Left renal cortex interstitium (tissue), 4 donors: Measurements from ENCODE around the gene TNNT1. TPM values are rescaled to one million over a fixed set of nuclear protein-coding genes. Genes with fewer than 3 reads are reported as not detected.

Experiments
- DNase-seq, 4 donors: peaks; one replicate each; pipeline ENCODE4 v3.0.0-alpha.2; 2013; ENCODE audit warnings: low read depth in 4 of 4, low spot score in 2 of 4, missing footprints in 1 of 4
- polyA plus RNA-seq, 4 donors: library from polyadenylated mRNA; unstranded; fragments of 120-200 nt; gene quantifications; one replicate each; pipeline ENCODE4 v1.2.1, GENCODE V29; 2013; ENCODE audit not compliant: insufficient read length in 4 of 4

The TNNT1 gene
- polyA plus RNA-seq, 4 donors, result 2.7 to 7.7 (median 4.1) TPM

DNA sequence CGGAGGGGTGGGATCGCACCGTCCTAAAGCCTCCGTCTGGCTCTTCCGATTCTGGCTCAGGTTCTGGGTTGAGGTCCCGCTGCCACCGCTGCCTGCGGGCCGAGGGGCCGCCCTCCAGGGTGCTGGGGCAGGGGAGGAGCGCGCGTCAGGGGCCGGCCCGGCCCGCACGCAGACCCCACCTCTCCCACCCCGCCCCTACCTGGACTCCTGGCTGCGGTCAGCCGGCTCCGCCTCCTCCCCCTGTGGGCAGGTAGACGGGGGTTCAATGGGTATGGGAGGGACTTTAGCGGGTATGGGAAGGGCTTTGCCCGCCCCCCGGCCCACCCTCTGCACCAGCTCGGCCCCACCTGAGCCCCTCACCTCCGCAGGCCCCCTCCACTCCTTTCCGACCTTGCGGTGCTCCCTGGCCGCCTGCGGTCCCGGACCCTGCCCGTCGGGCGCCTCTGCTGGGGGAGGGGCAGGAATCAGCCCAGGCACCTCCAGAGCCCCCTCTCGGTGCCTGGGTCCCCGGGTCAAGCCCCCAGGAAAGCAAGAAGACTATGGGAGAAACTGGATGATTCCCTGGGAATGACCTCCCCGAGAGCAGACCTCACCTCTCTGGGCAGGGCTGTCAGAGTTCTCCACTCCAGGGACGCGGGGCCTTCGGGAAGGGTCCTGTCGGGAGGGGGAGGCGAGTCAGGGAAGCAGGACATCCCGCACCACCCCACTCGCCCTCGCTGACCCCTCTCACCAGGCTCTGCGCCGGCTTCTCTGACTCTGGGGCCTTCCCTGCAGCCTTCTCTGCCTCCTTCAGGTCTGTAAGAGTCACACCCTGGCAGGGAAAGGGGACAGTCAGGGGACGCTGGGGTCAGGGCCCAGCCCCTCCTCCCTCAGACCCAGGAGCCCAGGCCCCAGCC lies 56.3 kb downstream of the TNNT1 start:
- DNase-seq, result no peak

DNA sequence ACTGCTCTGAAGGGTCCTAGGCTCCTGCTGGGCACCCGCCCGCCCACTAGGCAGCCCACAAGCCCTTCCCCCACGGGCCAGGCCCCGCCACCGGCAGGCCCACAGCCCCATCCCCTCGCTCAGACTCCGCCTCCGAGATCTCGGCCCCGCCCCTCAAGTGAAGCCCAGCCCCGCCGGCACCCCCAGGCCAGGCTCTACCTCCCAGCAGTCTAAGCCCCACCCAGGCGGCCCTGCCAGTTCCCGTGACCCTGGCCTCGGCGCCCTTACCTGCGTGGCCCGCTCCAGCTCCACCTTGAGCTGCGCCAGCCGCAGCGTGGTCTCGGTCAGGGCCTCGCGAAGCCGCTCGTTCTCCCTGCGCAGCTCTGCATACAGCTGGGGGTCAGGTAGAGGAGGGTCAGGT lies 57.1 kb downstream of the TNNT1 start:
- no peak for DNase-seq

DNA sequence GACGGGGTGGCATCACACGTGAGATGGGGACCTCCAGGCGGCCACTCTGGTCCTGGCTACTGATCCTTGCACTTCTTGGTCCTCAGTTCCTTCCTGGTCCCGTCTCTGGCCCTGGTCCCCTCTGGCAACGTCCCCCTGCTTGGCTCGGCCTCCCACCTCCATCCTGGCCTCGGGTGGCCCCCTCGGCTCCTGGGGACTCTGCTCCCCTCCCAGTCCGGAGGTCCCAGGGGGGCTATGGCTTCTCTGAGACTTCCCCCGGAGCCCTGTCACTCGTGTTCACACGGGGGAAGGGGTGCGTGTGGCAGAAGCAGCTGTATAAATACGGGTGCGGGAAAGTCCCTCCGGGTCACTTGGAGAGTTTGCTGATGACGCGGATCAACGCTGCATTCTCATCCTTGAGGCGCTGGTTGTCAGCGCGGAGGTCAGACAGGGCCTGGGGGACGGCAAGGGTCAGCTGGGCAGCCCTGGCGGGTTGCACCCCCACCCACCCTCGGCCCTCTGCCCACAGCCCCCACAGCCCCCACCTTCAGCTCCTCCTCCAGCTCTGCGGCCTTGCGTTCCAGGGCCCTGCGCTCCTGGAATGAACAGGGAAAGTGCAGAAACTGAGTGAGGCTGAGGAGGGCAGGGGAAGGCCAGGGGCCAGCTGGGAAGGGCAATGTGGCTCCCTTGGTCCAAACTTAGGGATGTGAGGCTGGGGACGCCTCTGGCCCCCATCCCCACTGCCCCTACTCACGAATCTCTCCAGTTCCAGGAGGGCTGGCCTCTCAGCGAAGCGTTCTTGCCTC lies 57.7 kb downstream of the TNNT1 start:
- DNase-seq, result no peak

DNA sequence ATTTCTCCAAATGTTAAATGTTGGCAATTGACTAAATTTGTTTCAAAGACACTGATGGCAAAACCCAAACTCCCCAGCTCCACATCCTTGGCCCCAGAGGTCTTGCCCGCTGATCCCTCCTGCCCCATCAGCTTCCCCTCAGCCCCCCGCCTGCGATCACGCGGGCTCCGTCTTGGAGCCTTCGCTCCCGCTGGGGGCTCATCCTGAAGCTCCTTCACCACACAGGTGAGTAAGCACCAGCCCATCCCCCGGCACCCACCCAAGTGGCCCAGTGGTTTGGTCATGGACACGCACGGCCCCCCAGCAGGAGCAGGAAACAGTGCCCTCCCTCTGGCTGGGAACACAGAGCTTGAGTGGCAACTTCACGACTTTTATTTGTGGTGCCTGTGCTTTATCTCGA lies 58.4 kb downstream of the TNNT1 start:
- no peak for DNase-seq

DNA sequence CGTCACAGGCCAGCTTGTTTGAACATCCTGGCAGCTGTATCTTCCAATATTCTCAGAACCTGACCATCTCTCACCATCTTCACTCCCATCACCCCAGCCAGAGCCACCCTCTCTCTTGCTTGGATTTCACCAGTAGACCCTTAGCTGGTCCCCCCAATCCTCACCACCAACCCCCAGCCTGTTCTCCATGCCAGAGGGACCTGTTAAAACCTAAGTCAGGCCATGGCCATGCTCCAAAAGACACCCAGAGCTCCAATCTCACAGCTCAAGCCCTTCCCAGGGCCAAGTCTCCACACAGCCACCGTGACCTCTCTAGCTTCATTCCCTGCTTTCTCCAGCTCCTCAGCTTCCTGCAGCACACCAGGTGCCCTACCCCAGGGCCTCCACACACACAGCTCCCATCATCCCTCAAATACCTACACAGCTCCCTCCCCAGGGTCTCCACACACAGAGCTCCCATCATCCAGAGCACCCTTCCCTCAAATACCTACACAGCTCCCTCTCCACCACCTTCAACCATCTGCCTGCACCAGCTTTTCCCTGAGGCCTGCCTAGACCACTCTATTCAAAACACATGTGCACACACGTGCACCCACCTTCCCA lies 59.6 kb downstream of the TNNT1 start:
- no peak for DNase-seq

DNA sequence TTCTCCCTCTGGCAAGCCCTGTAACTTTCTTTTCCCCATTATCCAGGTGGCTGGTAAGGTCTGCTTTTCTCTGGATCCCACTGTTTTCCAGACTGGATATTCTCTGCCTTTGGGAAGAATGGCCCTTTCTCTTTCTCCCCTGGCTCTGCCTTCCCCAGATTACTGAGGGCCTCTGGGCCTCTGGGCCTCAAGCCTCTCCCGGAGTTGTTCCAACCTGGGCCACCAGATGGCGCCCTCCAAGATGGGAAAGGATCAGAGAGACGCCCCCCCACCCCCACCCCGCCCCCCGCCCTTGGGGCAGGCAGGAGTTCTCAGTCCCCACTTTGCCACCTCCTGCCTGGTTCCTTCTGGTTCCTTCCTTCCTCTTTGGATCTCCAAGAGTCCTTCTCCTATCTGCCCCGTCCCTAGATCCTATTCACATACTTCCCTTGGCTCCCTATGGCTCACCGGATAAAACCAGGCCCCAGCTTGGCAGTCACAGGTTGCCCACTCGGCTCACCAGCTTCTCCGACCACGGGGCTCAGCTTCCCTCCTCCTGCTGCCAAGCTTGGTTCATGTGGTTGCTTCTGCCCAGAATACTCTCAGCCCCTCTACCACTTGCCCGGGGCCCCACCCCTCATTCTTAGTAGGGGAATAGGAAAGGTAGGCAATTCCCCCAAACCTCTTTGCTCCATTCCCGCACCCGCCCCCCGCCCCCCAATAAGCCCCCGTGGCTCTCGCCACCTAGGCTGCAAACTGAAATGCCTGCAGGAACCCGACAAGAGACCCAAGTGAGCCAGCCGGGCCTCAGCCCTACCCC lies 60.3 kb downstream of the TNNT1 start:
- DNase-seq, result no peak

DNA sequence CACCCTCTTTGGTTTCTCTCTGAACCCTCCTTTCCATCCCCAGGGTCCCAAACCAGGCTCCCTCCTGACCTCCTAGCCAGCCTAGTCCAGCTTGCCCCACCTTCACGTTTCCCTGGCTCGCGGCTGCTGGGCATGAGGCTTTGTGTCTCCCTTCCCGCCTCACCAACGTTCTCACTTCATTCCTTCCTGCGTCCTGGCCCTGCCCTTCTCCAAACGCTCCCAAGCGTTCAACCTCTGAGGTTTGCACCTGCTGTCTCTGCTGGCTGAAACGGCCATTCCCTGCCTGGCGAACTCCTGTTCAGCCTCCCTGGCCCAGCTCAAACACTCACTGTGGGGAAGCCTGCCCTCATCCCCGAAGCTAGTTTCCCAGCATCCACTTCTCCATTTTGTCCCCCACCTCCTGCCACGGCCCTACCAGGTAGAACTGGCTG lies 61.0 kb downstream of the TNNT1 start:
- no peak for DNase-seq

DNA sequence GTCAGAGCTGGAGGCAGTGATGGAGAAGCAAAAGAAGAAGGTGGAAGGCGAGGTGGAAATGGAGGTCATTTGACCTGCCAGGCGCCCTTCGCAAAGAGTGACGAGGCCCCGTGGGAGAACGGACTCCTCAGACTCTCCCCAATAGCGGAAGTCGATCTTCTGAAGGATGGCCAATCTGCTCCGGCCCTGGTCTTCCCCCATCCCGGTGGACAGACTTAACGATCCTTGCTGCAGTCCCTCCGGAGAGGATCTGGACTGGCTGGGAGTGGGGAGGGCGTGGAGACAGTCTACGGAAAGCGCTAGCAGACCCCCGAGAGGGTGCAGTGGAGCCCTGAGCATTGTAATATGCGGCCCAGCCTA lies 61.5 kb downstream of the TNNT1 start:
- DNase-seq, result no peak

DNA sequence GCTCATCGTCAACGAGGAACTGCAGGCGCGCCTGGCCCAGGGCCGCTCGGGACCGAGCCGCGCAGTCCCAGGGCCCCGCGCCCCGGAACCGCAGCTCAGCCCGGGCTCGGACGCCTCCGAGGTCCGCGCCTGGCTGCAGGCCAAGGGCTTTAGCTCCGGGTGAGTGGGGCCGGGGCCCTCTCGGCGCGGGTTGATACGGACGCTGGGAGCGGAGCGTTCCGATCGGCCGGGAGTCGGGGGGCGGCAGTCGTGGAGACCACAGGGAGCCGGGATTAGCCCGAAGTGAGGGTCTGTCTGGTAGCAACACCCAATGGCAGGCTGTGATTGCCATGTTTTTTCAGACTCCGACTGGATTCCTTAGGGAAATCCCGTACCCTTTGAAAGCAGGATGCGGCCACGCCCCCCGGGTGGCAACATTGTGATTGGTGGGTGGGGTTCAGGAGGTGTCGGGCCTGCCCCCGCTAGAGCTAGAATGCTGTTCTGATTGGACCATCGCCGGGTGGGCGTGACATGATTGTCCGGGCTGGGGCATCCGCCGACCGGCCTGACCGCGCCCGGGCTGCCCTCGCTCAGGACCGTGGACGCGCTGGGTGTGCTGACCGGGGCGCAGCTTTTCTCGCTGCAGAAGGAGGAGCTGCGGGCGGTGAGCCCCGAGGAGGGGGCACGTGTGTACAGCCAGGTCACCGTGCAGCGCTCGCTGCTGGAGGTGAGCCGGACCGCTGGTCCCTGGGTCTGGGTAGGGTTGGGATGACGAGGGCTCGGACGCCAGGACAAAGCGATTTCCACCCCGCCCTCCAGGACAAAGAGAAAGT lies 62.1 kb downstream of the TNNT1 start:
- peak in 2 of 4 donors; percentile 68 to 87 for DNase-seq

DNA sequence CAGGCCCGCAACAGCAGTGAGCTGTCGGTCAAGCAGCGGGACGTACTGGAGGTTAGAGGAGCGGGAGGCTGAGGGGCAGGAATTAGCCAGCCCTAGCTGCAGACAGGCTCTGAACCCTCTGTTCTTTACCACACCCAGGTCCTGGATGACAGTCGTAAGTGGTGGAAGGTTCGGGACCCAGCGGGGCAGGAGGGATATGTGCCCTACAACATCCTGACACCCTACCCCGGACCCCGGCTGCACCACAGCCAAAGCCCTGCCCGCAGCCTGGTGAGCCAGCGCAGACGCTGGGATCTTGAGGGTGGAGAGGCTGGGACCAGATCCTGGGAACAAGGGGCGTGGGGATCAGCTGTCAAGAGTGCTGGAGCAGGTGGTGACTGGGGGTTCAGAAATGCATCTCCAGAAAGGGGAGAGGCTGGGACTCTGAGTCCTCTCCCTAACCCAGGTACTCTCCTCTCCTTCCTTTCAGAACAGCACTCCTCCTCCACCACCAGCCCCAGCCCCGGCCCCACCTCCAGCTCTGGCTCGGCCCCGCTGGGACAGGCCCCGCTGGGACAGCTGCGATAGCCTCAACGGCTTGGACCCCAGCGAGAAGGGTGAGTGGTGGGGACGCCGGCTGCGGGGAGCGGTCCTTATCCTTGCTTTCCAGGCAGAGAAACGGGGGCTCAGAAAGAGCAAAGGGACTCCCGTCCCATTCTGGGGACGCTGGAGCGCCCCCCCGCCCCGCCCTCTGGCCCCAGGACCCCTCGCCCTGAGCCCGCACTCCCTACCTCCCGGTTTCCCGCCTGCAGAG lies 62.9 kb downstream of the TNNT1 start:
- DNase-seq, result no peak

DNA sequence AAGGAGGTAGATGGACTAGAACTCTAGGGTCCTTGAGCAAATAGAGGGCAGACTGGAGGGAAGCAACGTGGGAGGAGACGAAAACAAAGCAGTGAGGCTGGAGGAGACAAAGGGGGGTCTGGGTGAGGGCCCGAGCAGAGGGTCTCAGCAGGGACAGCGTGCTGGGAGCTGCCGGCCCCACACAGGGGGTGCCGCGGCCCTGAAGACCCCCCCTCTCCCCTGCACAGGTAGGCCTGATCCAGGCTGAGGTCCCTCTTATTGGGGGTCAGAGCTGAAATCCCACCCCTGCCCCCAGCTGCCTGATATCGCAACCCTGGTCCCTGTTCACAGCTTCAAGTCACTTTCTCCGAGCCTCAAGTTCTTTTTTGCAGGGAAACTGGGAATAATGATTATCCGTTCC lies 64.6 kb downstream of the TNNT1 start:
- no peak for DNase-seq

DNA sequence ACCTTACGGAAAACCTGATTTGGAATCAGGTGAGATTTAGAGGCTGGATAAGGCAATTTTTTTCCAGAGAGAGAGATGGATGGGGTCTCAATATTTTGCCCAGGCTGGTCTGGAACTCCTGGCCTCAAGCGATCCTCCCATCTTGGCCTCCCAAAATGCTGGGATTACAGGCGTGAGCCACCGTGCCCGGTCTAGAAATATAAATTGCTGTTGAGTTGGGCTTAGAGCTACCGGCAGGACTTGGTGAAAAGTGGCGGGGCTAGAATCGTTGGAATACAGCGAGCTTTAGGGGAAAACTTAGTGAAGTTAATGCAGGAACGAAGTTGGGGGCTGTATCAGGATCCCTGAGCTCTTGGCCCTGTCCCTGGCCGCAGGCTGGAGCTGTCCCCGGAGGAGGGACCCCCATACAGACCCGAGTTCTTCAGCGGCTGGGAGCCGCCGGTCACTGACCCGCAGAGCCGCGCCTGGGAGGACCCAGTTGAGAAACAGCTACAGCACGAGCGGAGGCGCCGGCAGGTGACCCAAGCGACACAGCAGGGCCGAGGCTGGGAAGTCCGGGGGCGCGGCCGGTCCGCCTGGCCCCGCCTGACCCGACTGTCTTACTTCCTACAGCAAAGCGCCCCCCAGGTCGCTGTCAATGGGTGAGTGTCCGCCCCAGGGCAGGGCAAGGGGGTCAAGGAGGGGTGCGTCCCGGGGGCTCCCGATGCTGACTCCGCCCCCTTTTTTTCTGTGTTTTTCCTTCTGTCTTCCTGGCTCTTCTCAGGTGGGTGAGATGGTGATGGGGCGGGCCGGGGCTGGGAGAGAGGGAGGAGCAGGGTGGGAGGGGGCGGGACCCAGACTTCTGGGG lies 65.8 kb downstream of the TNNT1 start:
- no peak for DNase-seq

Other genes starting within 250 kb of the TNNT1 start
- gene NCR1, start 243.1 kb downstream of the TNNT1 start, polyA plus RNA-seq, result under 1 TPM in 3 of 4 donors, not detected in 1; 0.14 to 0.30 (median 0.21) TPM
- under 1 TPM in 2 of 4 donors, not detected in 2; 0.06 to 0.09 TPM for gene NLRP7, start 201.7 kb downstream of the TNNT1 start, polyA plus RNA-seq
- 10 to 100 TPM in 3 of 4 donors, 1 to 10 TPM in 1; 4.7 to 30.3 (median 15.6) TPM for gene NLRP2, start 182.8 kb downstream of the TNNT1 start, polyA plus RNA-seq
- 1 to 10 TPM in 1 of 4 donors, under 1 TPM in 3; 0.32 to 1.5 (median 0.62) TPM for gene GP6, start 110.9 kb downstream of the TNNT1 start, polyA plus RNA-seq
- gene RDH13, start 86.1 kb downstream of the TNNT1 start, polyA plus RNA-seq, result 10 to 100 TPM; 12.2 to 29.8 (median 23.9) TPM
- 10 to 100 TPM; 38.4 to 86.0 (median 63.3) TPM for gene EPS8L1, start 73.3 kb downstream of the TNNT1 start, polyA plus RNA-seq
- 100 to 1,000 TPM in 2 of 4 donors, 10 to 100 TPM in 2; 58.7 to 123 (median 100) TPM for gene PPP1R12C, start 31.6 kb downstream of the TNNT1 start, polyA plus RNA-seq
- 1 to 10 TPM; 3.3 to 6.6 (median 4.4) TPM for gene TNNI3, start 8.5 kb upstream of the TNNT1 start, polyA plus RNA-seq
- 1 to 10 TPM; 5.1 to 10.0 (median 9.6) TPM for gene DNAAF3, start 17.4 kb upstream of the TNNT1 start, polyA plus RNA-seq
- gene SYT5, start 31.1 kb upstream of the TNNT1 start, polyA plus RNA-seq, result under 1 TPM; 0.07 to 0.71 (median 0.17) TPM
- under 1 TPM; 0.06 to 0.17 (median 0.11) TPM for gene PTPRH, start 60.3 kb upstream of the TNNT1 start, polyA plus RNA-seq
- gene TMEM86B, start 79.6 kb upstream of the TNNT1 start, polyA plus RNA-seq, result 1 to 10 TPM; 2.4 to 7.4 (median 4.0) TPM
- gene PPP6R1, start 109.8 kb upstream of the TNNT1 start, polyA plus RNA-seq, result 10 to 100 TPM; 37.3 to 61.5 (median 51.1) TPM
- 10 to 100 TPM; 26.0 to 51.5 (median 42.0) TPM for gene HSPBP1, start 130.9 kb upstream of the TNNT1 start, polyA plus RNA-seq
- 10 to 100 TPM; 14.4 to 21.4 (median 15.9) TPM for gene BRSK1, start 134.8 kb upstream of the TNNT1 start, polyA plus RNA-seq
- gene TMEM150B, start 176.1 kb upstream of the TNNT1 start, polyA plus RNA-seq, result 1 to 10 TPM; 1.0 to 1.7 (median 1.3) TPM
- 10 to 100 TPM; 13.5 to 36.8 (median 27.2) TPM for gene KMT5C, start 190.7 kb upstream of the TNNT1 start, polyA plus RNA-seq
- 1 to 10 TPM in 3 of 4 donors, under 1 TPM in 1; 0.76 to 1.8 (median 1.4) TPM for gene COX6B2, start 205.5 kb upstream of the TNNT1 start, polyA plus RNA-seq
- gene GARIN5B, start 214.1 kb upstream of the TNNT1 start, polyA plus RNA-seq, result under 1 TPM; 0.08 to 0.49 (median 0.21) TPM
- gene IL11, start 221.3 kb upstream of the TNNT1 start, polyA plus RNA-seq, result 1 to 10 TPM; 1.0 to 2.6 (median 1.6) TPM
- gene TMEM190, start 227.6 kb upstream of the TNNT1 start, polyA plus RNA-seq, result under 1 TPM in 2 of 4 donors, not detected in 2; 0.40 to 0.76 TPM
- gene TMEM238, start 235.1 kb upstream of the TNNT1 start, polyA plus RNA-seq, result 1 to 10 TPM in 2 of 4 donors, under 1 TPM in 2; 0.18 to 2.4 (median 1.0) TPM
- 1,000 to 10,000 TPM in 3 of 4 donors, 100 to 1,000 TPM in 1; 826 to 1,568 (median 1,229) TPM for gene RPL28, start 236.7 kb upstream of the TNNT1 start, polyA plus RNA-seq